Measurements from ENCODE around the gene NSD1.
"Not testable (repeated sequence)": the region's sequence is repeated elsewhere in the genome, so short reads cannot be mapped to it uniquely, and the experiment has no call there.

NSD1 gene

DNA sequence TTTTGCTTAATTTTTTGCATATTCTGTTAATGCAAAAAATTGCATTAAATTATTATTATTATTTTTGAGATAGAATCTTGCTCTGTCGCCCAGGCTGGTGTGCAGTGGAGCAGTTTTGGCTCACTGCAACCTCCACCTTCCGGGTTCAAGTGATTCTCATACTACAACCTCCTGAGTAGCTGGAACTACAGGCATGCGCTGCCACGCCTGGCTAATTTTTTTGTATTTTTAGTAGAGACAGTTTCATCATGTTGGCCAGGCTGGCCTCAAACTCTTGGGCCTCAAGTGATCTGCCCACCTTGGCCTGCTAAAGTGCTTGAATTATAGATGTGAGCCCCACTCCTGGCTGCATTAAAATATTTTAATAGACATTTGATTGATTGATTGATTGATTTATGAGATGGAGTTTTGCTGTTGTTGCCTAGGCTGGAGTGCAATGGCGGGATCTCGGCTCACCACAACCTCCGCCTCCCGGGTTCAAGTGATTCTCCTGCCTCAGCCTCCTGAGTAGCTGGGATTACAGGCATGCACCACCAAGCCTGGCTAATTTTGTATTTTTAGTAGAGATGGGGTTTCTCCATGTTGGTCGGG lies 44.4 kb downstream of the NSD1 start:
- not testable (repeated sequence) for DNase-seq

DNA sequence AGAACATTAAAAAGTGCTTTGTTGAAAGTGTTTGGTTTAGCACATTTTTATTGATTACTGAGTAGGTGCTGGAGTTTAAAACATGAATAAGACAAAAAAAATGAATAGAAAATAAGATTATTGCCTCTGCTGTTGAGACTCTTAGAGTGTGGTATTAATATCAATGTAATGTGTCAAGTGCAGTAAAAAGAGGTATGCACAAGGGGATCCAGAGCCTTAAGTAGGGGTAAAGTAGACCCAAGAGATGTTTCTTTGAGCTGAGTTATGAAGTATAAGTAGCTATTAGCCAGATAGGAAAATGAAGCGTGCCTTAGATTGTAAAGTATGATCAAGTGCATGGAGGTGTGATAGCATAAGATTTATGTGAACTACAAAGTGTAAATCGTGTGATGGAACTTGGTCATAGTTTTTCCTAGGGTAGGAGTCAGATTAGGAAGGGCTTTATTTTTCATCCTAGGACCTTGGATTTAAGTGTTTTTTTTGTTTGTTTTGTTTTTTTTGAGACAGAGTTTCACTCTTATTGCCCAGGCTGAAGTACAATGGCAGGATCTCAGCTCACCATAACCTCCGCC lies 45.2 kb downstream of the NSD1 start:
- no peak for DNase-seq

- DNase-seq = no peak
These were observed 45.9 kb downstream of the NSD1 start for GRCh38 chr5:177179431-177179830.

DNA sequence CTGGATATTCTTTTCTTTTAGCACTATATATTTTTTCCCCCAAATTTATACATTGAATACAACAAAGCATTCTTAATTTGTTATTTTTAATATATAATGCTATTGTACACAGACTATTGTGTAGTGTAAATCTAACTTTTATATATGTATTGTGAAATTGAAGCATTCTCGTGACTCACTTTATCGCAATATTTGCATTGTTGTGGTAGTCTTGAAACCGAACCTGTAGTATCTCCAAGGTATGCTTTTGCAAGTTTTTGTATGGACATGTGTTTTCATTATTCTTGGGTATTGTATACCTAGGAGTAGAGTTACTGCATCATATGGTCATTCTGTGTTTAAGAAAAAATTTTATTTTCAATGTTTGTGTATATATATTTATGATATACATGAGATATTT lies 49.6 kb downstream of the NSD1 start:
- no peak for DNase-seq

DNA sequence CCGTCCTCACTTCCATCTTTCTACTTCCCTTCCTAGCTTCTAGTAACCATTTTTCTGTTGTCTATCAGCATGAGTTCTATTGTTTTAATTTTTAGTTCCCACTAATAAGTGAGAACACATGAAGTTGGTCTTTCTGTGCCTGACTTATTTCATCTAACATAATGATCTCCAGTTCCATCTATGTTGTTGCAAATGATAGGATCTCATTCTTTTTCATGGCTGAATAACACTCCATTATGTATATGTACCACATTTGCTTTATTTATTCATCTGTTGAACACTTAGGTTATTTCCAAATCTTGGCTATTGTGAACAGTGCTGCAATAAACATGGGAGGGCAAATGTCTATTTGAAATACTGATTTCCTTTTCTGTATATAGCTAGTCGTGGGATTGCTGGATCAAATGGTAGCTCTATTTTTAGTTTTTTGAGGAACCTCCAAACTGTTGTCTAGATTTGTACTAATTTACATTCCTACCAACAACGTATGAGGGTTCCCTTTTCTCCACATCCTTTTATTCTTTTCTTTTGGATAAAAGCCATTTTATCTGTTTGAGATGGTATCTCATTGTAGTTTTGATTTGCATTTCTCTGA lies 50.3 kb downstream of the NSD1 start:
- no peak for DNase-seq

GRCh38 chr5:177185993-177186392 lies 52.4 kb downstream of the NSD1 start:
- DNase-seq = no peak

GRCh38 chr5:177186645-177187044 lies 53.1 kb downstream of the NSD1 start:
- DNase-seq = no peak

DNA sequence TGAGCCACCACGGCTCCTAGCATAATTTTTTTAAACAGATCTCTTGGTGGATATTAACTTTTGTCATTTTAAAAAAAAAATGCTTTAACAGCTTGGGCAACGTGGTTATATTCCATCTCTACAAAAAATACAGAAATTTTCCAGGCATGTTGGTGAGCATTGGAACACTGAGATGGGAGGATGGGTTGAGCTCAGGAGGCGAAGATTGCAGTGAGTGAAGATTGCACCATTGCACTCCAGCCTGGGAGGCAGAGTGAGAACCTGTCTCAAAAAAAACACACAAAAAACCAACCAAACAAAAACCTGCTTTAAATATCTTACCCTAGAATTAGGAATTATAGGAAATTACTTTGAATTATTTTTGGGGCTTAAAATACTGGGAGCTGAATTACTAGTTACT lies 55.2 kb downstream of the NSD1 start:
- DNase-seq = no peak

DNA sequence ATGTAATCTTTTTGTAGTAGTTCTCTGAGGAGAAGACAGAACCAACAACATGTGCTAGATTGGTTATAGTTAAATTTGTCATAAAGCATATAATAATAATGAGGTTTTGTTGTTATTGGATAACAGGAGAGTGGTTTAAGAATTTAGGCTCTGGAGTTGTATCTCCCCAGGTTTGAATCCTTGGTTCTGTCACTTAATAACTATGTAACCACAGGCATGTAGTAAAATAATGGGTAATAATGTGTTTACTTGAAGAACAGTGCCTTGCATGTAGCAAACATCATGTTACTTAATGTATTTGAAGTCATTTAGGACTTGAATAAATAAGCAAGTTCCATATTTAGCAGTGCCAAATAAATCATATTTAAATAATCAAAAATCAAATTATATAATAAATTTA lies 55.8 kb downstream of the NSD1 start:
- no peak for DNase-seq

DNA sequence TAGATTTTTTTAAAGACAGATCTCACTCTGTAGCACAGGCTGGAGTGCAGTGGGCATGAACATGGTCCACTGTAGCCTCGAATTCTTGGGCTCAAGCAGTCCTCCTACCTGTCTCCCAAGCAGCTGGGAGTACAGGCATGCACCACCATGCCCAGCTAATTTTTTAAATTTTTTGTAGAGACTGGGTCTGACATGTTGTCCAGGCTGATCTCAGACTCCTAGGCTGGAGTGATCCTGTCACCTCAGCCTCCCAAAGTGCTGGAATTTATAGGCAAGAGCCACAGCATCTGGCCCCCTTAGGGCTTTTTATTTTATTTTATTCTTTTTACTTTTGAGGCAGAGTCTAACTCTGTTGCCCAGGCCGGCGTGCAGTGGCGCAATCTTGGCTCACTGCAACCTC lies 56.4 kb downstream of the NSD1 start:
- DNase-seq = no peak

DNA sequence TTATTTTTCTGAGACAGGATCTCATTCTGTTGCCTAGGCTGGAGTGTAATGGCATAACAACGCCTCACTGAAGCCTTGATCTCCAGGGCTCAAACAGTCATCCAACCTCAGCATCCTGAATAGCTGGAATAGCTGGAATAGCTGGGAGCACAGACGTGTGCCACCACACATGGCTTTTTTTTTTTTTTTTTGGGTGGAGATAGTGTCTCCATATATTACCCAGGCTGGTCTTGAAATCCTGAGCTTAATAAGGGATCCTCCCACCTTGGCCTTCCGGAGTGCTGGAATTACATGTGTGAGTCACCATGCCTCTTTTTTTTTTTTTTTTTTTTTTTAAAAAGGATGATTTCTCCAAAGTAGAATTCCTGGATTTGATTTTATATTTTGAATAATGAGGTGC lies 60.7 kb downstream of the NSD1 start:
- DNase-seq = no peak

DNA sequence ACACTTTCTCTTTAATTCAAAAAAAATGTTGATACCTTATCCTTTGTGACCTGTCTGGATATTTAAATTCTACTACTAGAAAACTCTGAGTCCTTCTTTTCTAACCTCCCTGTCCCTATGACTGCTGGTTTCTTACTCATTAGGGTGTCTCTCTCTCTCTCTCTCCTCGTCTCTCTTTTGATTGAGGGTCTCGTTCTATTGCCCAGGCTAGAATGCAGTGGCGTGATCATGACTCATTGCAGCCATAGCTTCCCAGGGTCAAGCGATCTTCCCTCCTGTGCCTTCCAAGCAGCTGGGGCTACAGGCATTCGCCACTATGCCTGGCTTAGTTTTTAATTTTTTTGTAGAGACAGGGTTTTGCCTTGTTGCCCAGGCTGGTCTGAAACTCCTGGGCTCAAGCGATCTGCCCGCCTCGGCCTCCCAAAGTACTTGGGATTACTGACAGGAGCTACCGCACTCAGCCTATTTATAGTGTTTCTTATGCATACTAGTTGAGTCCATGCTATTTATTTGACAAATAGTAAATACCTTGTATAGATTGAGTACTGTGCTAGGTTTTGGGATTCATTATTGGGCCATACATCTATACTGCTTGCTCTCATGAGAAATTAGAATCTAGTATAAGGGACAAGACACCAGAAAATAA lies 61.9 kb downstream of the NSD1 start:
- DNase-seq = no peak

DNA sequence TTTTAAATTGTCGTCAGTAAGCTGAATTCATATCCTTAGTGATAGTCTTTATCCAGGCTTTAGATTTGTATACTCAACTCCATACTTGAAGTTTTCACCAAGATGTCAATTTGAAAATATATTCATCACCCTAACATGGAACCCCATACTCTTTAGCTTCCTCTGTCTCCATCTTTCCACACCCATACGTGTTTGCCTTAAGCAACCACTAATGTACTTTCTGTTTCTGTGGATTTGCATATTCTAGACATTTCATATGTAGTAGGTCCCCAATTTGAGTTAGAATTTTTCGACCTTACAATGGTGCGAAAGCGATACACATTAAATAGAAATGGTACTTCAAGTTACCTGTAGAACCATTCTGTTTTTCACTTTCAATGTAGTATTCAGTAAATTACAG lies 65.2 kb downstream of the NSD1 start:
- no peak for DNase-seq

DNA sequence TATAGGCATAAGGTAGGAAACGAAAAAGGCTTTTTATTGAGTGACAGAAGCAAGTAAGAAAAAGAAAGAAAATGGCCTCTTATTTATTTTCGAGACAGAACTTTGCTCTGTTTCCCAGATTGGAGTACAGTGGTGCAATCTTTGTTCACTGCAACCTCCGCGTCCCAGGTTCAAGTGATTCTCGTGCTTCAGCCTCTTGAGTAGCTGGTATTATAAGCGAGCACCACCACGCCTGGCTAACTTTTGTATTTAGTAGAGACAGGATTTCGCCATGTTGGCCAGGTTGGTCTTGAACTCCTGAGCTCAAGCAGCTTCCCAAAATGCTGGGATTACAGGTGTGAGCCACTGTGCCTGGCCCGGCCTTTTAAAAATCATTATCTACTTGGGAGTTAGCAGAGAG lies 70.7 kb downstream of the NSD1 start:
- DNase-seq = no peak

DNA sequence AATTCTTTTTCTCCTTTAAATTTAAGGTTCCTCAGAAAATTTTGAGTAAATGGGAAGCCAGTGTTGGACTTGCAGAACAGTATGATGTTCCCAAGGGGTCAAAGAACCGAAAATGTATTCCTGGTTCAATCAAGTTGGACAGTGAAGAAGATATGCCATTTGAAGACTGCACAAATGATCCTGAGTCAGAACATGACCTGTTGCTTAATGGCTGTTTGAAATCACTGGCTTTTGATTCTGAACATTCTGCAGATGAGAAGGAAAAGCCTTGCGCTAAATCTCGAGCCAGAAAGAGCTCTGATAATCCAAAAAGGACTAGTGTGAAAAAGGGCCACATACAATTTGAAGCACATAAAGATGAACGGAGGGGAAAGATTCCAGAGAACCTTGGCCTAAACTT lies 76.0 kb downstream of the NSD1 start:
- DNase-seq = no peak

GRCh38 chr5:177212242-177212641 lies 78.7 kb downstream of the NSD1 start:
- no peak for DNase-seq

- DNase-seq = no peak
These were observed 87.0 kb downstream of the NSD1 start for GRCh38 chr5:177220576-177220975.

- no peak for DNase-seq
These were observed 88.7 kb downstream of the NSD1 start for GRCh38 chr5:177222269-177222668.

GRCh38 chr5:177225798-177226197 lies 92.2 kb downstream of the NSD1 start:
- no peak for DNase-seq

GRCh38 chr5:177226860-177227259 lies 93.3 kb downstream of the NSD1 start:
- no peak for DNase-seq

DNA sequence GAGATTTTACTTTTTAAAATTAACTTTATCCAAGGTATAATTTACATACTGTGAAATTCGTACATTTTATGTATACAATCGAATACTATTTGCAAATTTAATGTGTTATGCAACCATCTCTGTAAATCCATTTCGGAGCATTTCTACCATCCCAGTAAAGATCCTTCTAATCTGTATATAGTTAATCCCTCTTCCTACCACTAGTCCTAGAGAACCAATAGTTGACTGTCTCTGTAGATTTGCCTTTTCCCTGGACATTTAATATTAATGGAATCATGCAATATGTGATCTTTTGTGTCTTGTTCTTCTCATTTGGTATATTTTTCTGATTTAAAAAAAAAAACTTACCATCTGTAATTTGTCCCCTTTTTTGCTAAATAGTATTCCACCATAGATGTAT lies 95.2 kb downstream of the NSD1 start:
- DNase-seq = no peak

DNA sequence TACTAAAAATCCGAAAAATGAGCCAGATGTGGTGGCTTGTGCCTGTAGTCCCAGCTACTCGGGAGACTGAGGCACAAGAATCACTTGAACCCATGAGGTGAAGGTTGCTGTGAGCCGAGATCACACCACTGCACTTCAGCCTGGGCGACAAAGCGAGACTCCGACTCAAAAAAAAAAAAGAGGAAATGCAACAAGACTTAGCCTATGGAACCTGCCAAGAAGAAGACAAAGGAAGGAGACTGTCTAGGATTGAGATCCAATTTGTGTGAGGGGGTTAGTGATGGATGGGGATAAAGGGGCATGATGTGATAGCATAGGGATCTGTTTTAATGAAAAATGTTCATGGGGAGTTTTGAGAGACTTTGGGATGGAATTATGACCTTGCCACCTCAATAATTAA lies 97.1 kb downstream of the NSD1 start:
- no peak for DNase-seq

DNA sequence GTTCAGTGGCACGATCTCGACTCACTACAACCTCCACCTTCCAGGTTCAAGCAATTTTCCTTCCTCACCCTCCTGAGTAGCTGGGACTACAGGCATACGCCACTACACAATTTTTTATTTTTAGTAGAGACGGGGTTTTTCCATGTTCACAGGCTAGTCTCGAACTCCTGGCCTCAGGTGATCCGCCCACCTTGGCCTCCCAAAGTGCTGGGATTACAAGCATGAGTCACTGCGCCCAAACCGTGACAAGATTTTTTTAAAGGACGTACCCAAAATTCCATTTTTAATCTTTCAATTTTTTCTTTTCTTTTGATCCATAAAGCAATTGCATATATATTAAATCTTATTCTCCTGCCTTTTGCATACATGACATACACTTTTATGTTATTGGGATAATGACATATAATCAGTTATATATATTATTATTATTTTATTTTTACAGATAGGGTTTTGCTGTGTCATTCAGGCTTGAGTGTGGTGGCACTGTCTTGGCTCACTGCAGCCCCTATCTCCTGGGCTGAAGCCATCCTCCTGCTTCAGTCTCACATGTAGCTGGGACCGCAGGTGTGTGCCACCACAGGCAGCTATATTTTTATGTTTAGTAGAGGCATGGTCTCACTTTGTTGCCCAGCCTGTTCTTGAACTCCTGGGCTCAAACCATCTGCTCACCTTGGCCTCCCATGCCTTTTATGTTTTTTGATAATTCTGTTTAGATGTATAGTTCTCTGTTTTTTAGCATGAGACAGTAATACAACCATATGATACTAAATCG lies 98.1 kb downstream of the NSD1 start:
- no peak for DNase-seq

GRCh38 chr5:177232358-177232757 lies 98.8 kb downstream of the NSD1 start:
- DNase-seq = no peak
